Measurements from ENCODE around the gene RABGAP1L.
"Not testable (repeated sequence)": the region's sequence is repeated elsewhere in the genome, so short reads cannot be mapped to it uniquely, and the experiment has no call there.

Gene RABGAP1L

GRCh38 chr1:174786358-174786757 is 627.0 kb downstream of the RABGAP1L start:
- no peak for DNase-seq

GRCh38 chr1:174786760-174787159 is 627.4 kb downstream of the RABGAP1L start:
- DNase-seq: no peak

DNA sequence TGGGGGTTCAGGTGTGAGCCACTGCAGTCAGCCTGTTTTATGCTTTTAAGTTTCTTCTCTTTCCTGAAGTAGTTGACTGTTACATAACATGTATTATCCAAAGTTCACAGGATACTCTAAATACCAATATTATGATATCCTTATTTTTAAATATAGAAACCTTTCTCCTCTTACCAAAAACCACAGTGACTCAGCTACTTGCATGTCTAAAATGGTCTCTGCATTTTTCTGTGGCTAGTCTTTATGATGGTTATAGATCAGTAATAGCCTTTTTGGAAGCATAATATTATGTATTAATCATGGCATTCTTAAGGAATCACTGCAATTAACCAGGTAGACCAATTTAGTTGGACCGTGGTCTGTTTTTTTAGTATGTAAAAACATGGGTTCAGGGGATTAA is 629.7 kb downstream of the RABGAP1L start:
- no peak for DNase-seq

DNA sequence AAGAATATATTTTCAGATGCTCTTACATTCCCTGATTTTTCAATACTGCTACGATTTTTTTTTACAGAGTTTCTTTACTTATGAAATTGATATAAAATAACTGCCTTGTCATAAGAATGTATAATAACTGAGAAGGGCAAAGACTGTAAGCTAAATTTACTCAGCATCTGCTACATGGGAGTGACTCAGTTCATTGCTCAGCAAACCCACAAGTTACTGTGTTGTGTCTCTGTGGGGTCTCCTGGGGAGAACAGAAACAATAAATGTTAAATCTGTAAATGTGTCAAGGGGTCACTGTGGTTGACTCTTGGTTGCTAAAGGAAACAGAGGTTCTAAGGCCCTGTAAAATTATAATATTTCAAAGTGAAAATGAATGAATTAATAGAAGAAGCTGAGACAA is 630.1 kb downstream of the RABGAP1L start:
- DNase-seq: no peak

DNA sequence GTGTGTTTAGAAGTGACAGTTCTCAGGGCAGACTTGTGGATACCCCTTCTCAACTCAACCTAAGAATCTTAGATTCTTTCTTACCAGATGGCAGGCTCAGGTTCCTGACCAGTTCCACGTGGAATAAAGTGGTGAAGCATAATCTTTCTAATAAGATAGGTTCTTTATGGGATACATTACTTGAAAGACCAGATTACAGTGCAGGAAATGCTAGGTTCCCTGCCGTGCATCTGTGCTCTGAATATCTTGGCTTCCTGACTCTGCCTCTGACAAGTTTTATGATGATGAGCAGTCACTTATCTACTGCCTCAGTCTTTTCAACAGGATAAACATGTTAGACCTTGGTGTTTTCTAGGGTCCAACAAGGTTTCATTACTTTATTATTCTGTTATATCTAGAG is 632.5 kb downstream of the RABGAP1L start:
- no peak for DNase-seq

GRCh38 chr1:174794861-174795260 is 635.5 kb downstream of the RABGAP1L start:
- no peak for DNase-seq

DNA sequence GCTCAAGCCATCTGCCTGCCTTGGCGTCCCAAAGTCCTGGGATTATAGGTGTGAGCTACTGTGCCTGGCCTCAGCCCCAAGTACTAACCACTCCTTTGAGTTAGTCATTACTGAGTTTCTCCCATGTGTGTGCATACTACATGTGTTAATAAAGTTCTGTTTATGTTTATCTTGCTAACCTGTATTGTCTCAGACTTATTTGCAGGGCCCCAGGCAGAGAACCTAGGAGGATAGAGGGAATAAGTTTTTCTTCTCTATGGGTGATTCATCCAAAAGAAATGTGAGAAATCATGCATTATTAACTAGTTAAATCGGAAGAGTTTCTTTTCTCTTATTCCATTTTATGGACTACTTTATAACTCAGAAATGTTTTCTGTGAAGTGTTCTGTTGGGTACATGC is 636.5 kb downstream of the RABGAP1L start:
- no peak for DNase-seq

DNA sequence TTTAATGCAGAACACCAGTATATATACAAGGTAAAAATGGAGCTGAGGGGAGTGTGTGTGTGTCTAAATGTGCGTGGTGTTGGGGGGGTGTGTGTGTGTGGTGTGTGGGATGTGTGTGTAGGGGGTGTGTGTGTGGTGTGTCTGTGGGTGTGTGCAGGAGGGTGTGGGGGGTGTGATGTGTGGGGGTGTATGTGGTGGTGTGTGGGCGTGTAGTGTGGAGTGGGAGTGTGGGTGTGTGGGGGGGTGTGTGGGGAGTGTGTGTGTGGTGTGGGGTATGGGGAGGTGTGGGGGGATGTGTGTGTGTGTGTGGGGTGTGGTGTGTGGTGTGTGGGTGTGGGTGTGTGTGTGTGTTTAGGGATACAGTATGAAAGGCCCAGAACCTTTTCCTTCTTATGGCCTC is 638.1 kb downstream of the RABGAP1L start:
- no peak for DNase-seq

GRCh38 chr1:174799136-174799479 is 639.8 kb downstream of the RABGAP1L start:
- peak; percentile 31 for DNase-seq

GRCh38 chr1:174800216-174800851 is 641.0 kb downstream of the RABGAP1L start:
- no peak for DNase-seq

- no peak for DNase-seq
Observed at GRCh38 chr1:174800876-174801275, 641.6 kb downstream of the RABGAP1L start.

- no peak for DNase-seq
Observed at GRCh38 chr1:174809755-174810280, 650.5 kb downstream of the RABGAP1L start.

GRCh38 chr1:174812016-174812415 is 652.7 kb downstream of the RABGAP1L start:
- DNase-seq: peak; percentile 54

GRCh38 chr1:174812656-174813055 is 653.3 kb downstream of the RABGAP1L start:
- peak; percentile 11 for DNase-seq

- no peak for DNase-seq
Observed at GRCh38 chr1:174815036-174815435, 655.7 kb downstream of the RABGAP1L start.

DNA sequence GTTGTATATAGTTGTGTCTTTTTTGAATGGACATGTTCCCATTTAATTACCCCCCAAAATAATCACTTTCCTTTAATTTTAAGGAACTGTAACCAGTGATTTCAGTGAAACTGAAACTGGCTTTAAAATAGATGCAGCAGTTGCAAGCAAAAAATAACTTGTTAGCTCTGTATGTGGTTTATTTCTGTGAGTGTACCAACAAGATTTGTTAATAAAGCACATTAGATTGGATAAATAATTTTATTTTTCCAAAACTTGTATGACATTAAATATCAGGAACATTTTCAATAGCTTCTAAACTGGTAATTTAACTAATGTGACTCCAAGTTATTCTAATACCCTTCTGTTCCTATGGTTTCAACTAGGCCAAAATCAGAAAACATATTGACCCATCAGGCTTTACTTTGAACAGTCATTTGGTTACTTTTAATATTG is 656.2 kb downstream of the RABGAP1L start:
- DNase-seq: no peak

- DNase-seq: not testable (repeated sequence)
Observed at GRCh38 chr1:174816621-174817020, 657.3 kb downstream of the RABGAP1L start.

GRCh38 chr1:174818014-174818616 is 658.8 kb downstream of the RABGAP1L start:
- DNase-seq: no peak

- DNase-seq: no peak
Observed at GRCh38 chr1:174818951-174819350, 659.6 kb downstream of the RABGAP1L start.

DNA sequence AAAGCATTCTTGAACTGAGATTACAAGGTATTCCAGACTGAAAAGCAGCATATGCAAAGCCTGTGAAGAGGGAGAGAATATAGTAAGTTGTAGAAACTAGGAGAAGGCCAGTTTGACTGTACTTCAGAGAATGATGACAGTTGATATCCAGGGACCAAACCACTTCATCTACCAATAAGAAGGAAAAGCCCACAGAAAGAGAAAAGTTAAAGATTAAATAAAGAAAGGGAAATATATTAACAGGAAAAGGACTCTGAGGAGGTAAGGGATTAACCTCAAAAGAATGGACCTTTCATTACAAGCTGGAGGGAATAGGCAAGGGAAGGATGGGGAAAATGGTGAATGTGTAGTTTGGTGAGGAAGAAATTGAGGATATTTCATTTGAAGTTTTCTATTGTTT is 660.3 kb downstream of the RABGAP1L start:
- no peak for DNase-seq

GRCh38 chr1:174825127-174825526 is 665.8 kb downstream of the RABGAP1L start:
- no peak for DNase-seq

DNA sequence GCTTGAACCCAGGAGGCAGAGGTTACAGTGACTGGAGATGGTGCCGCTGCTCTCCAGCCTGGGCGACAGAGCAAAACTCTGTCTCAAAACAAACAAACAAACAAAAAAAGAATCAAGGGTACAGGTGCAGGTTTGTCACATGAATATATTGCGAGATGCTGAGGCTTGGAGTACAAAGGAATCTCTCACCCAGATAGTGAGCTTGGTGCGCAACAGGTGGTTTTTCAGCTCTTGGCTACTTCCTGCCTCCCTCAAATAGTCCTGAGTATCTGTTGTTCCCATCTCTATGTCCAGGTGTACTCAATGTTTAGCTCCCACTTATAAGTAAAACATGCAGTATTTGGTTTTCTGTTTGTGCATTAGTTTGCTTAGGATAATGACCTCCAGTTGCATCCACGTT is 666.5 kb downstream of the RABGAP1L start:
- no peak for DNase-seq

DNA sequence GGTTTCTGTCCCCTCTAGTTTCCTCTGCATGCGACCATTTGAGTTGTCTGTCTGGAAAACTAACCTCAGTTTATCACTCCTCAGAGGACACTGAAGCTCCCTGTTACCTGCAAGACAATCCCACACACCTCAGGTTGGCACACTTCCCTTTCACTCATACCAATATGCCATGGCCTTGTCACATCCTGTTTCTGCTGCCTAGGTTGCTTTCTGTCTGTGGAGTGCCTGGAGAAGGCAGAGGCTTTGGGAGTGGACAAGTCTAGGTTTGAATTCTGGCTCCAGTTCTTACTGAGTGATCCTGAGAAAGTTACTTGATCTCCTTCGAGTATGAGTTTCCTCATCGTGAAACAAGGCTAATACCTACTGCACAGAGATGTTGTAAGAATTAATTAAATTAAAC is 668.9 kb downstream of the RABGAP1L start:
- DNase-seq: no peak

DNA sequence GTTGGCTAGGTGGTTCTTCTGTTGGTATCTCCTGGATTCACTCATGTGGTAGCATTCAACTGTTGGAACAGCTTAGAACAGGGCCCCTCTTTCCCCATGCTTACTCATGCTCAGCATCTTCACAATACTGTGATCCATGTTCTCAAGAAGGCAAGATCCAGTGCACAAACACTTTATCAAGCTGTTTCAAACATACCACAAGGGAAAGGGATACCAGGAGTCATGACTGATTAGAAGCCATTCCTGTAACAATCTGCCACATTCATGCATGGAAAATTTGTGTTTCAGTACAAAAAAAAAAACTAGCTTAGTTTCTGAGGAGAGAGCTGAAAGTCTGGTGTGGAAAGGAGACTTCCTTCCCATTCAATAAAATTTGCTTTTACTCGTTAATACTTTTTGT is 670.7 kb downstream of the RABGAP1L start:
- DNase-seq: no peak

DNA sequence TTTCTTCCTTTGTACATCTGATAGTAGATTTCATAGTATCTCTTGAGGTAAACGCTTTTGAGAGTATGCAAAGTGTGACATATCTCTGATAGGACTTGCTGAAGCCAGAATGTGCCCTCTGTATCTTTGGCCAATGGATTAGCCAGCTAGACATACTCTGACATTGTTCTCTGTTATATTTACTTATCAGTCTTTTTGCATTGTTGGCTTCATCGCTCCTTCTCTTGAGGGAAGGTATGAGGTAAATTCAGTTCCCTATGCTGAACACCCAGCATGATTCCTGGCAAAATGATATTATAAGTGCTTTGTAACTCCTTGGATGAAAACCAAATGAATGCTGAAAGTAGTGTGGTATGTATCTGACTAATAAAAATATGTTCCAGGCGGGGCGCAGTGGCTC is 677.2 kb downstream of the RABGAP1L start:
- DNase-seq: no peak
